Stromal cell of bone marrow (primary cell): ENCODE results near the gene IER5L.
A peak's percentile ranks its signal among the peaks of the same experiment; 100 is the strongest.
"Not testable (repeated sequence)": the region's sequence is repeated elsewhere in the genome, so short reads cannot be mapped to it uniquely, and the experiment has no call there.

ENCODE experiments used
- DNase-seq: peaks from one replicate; pipeline ENCODE4 v3.0.0-alpha.2; 2012; ENCODE audit warnings: low read depth

The IER5L gene

DNA sequence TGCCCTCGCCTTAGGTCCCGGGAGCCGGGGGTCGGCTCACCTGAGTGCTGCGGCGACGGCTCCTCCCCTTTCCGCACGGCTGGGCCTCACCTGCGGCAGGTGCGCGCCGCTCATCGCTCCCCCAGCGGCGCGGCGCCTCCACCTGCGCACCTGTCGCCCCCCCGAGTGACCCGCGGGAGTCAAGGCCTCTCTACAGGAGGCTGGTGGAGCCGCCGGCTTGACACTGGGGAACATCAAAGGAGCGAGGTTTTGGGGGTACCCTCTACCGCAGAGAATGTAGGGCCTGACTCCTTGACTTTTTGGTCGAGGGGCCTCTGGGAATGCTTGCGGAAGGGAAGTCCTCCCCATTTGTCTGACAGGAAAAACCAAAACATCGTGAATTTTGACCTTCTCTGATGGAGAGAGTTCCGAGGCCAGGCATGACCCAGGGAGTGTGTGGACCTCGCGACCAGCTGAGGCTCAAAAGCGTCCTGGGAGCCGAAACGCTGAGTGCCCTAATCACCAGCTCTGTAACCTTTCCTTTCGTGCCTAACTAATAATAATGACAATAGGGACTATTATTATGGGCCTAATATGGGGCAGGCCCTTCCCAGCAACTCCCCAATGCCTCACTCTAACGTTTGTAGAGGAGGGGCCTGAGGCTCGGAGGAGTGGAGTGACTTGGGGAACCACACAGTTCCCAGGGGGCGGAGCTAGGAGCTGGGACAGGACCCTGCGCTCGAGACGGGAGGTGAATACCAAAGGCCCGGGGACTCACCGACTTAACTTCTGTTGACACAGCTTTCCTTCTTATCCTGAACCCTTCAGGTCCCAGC is 714 bp upstream of the IER5L start:
- DNase-seq, result no peak

DNA sequence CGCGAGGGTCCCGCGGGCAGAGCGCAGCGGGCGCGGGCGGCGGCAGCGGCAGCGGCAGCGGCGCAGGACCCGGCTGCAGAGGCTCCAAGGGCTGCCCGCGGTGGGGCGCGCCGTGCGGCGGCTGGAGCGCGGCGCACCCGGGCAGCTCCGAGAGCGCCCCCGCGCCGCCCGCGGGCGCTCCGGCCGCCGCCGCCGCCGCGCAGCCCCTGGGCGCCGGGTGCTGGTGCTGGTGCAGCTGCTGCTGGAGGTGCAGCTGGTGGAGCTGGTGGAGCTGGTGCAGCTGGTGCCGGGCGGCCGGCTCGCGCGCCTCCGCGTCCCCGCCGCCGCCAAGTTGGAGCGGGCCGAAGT is 644 bp downstream of the IER5L start:
- DNase-seq, result no peak

DNA sequence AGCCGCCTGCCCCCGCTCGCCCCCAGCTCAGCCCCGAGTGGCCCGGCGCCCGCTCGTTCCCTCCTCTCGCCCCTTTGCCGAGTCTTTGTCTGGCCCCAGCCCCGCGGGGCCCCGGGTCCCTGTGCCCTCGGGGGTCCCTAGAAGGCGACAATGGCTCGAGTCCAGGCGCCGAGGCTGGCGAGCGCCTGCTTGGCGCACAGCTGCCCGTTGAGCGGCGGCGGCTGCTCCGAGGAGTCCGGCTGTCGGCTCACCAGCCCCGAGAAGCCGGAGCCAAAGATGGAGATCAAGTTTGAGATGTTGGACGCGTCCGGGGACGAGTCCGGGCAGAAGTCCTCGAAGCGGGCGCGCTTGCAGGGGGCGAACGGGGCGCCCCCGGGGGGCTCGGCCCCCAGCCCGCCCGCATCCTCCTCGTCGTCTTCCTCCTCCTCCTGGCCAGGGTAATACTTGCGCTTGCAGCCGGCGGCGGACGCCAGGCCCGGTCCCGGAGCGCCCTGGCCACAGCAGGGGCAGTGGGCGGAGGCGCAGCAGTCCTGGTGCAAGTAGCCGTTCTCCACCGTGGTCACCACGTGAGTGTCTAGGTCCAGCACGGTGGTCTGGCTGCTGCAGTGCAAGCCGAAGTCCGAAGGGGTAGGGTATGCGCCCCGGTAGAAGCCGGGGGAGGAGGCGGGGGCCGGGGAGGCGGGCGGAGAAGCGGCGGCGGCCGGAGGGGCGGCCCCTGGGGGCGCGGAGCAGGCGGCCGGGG is 1.2 kb downstream of the IER5L start:
- DNase-seq, result no peak

DNA sequence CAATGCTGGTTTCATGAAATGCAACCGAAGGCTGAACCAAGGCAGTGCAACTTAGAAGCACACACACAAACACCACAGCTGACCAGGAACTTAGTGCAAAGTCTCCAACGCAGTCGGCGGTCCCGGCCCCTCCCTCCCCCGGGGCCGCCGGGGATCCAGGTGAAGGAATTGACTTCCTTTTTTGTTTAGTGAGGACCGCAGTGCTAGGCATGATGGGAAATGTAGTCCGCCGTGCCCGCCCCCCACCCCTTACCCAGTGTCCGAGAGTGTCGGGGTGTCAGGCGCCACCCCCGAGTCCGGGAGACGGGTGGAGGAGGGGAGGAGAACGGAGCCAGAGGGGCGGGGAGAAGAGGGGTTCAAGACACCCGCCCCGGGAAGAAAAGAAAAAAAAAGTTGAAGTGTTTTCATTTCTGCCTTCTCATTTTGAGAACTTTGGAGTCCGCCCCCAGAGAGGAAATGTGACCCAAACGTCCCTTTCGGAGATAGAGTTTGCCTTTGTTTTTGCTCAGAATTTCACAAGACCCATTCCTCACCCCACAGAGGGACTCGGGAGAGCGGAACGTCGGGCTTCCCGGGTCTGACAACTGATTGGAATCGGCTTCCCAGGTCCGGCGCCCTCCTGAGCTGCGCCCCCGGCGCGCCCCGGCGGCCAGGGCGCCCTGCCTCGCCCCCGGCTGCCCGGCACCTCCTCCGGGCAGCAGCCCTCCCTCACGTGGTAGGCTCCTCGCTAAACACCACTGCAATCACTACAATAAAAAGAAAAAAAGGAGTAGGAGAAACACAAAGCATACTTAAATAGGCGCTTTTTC is 2.0 kb downstream of the IER5L start:
- DNase-seq, result peak; percentile 87

DNA sequence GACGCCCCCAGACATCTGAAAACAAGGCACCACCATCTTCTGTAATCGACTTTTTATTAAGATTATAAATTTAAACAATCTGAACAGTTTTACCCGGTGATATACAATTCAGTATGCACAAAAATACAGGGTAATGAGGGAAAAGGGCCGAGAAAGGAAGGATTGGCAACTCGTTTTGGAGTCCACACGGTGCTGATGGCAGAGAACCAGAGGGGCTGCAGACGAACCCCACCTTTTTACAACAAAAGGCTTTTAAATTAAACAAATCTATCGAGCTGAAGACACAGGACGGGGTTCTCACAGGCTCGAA is 2.6 kb downstream of the IER5L start:
- no peak for DNase-seq

DNA sequence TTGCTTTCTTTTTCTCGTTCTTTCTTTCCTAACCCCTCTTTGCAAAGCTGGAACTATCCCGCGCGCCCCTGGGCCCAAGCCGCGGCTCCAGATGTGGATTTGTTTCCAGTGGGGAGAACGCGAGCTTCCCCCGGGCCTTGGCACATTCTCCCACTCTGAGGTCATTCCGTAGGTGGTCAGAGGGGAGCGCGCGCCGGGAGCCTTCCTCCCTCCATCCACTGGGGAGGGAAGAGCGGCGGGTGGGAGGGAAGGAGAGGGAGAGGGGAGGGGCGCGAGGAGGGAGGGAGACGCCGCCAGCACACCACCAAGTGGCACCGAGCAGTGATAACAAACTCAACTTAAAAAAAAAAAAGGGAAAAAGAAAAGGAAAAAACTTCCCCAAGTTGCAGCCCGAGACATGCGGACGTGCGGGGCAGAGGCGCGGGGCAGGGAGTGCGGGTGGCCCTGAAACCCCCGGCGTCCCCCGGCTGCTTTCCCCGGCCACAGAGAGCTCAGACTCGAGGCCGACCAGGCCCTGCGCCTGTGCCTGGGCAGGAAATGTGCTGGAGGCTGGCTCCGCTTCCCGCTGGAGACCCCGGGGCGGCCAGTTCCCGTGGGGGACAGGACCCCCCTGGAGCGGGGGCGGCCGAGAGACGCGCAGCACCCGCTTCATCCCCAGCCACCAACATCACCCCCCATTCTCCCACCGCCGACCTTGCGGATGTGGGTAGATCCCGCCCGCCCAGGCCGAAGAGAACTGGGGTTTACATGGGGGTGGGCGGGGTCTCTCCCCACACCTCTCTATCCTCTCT is 3.1 kb downstream of the IER5L start:
- DNase-seq, result peak; percentile 87

DNA sequence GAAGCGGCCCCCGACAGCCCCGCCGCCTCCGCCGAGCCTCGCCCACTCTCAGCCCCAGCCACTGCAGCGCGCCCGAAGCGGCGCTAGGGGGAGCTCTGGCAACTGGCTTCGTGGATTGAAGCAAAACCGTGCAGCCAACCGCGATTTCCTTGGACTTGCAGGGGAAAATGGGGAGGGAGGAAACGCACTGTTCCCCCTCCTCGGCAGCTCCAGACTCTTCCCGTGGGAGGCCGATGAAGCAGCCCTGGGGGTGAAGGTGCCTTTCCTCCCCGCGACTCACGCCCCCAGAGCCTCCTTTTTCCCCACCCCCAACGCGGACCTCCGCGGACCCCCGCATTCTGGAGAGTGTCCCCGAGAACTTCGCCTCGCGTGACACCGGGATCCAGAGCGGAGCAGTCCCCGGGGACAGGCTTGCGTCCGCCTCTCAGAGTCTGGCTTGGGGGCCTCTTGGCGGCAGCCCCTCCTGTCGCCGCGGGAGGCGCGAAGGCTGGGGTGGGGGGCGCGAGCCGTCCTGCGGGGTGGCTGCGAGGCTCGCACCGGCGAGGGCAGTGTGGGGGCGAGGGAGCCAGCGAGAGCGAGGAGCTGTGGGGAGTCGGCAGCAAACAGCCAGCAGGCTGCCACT is 3.8 kb downstream of the IER5L start:
- peak; percentile 87 for DNase-seq

DNA sequence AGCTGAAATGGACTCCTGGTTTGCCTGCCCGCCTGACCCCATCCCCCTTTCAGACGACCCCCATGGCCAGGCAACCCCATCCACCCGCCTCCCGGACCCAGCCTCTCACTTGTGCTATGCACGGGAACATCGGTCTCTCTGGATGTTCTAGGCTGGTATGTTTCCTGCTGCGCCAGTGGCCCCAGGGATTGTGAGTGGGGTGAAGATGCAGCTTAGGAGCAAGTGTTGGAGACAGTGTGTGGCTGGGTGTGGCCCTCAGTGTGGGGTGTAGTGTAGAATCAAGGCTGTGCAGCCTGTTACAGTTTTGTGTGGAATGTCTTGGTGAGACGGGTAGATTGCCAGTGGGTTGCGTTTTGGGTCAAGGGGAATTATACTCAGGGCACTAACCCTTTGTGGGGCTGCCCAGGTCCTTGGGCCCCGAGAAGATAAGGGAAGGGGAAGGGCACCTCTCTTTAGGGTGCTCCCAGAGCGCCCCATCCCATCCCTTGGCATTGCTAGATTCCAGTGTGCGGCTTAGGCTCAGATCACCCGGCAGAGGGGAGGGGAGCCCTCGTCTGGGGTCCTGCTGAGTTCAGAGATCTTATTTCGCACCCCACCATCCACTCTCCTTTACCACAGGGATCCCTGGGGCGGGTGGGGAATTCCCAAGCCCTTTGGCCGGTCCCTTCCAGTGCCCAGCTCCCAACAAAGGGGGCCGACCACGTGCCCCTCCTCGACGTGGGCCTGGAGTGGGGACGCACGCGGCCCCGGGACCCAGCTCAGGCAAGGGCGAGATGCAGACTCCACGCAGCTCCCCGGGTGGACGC is 4.6 kb downstream of the IER5L start:
- no peak for DNase-seq

DNA sequence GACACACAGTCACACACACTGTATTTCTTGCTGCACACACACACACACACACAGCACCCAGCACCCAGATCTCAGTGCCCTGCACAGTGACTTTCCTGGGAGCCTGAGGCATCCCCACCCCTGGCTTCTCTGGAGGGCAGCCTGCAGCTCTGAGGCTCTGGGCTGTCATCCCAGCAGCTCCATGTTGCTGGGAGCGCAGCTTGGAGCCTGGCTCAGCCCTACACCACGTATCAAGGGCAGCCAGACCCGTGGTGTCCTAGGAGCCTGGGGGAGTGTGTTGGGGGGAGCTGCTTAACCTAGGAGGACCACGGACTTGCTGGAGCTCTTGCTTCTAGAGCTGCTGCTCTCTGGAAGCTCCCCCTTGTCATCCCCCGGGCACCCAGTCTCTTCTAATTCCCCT is 5.2 kb downstream of the IER5L start:
- no peak for DNase-seq

DNA sequence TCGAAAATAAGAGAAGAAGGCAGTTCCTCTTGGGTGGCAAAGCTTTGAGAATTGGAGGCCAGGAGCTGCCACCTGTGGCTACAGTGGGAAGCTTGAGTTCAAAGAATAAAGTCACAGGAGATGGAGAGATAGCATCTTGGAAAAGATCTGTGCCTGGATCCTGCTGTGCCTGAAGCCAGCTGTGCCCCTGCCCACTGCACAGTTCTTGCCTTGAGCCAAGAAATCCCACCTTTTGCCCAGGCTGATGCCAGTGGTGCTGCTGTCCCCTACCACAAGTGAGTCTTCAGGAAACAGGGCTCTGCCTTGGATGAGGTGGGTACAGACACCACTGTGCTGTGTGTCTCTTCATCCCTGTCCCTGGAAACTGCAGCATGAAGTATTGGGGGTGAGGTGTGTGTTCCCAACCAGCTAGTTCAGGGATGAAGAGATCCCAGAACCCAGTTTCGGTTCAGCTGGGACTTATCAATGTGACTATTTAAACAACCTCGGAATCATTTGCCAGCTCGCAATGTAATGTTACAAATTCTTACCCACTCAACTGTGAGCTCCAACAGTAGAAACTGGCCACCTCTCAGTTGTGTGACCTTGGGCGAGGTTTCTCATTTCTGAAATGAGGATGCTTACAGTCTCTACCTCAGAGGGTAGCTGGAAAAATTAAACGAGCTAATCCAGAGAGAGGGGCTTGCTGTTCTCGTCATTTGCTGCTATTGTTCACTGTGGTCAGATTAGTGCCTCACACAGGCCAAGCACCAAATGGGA is 5.9 kb downstream of the IER5L start:
- no peak for DNase-seq

DNA sequence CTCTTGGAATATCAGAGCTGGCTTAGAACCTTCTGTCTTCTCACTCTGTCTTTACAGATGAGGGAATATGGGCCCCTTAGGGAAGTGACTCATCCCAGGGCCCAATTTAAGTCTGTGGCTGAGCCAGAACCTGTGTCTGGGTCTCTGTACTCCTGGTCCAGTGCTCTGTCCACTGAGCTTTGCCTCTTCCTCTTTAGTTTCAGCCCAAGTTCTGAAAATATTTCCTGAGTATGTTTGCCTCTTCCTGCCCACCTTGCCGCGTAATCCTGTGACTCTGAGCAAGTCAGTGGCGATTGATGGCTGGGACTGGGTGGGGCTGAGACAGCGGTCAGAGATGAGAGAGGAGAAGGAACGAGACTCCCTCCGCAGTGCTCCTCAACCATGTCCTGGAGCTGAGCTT is 7.8 kb downstream of the IER5L start:
- no peak for DNase-seq

DNA sequence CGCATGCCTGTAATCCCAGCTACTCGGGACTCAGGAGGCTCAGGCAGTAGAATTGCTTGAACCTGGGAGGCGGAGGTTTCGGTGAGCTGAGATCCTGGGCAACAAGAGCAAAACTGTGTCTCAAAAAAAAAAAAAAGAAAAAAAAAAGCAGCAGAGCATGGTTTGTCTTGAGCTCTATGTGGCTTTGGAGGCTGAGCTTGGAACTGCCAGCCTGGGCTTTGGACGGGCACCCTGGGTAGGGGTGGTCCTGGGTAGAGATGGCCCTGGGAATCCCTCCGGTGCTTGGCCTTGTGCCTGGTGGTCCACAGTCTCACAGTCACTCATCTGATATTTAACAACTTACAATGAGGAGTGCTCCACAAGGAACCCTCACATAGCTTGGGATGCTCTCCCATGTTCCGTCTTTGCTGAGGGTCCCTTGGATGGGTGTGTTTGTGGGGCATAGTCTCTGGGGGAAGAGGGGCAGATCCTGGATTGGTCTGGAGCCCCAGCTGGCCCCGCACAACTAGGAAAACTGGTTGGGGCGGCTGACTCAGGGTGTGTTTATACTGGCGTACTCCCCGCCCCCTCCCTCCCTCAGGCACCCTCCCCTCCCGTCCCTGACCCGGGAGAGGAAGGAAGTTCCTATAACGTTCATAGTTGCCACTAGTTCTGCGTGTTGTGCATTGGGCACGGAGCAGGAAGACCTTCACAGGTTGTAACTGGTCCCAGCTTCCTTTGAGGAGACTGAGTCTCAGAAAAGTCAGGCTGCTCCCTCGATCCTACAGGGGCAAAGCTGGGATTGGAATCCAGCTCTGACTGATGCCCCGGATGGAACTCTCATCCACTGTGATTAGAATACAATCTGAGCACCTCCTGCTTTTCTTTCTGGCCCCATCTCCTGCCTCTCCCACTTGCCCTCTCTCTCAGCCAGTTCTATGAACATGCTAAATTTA is 11.2 kb downstream of the IER5L start:
- DNase-seq, result peak; percentile 73

DNA sequence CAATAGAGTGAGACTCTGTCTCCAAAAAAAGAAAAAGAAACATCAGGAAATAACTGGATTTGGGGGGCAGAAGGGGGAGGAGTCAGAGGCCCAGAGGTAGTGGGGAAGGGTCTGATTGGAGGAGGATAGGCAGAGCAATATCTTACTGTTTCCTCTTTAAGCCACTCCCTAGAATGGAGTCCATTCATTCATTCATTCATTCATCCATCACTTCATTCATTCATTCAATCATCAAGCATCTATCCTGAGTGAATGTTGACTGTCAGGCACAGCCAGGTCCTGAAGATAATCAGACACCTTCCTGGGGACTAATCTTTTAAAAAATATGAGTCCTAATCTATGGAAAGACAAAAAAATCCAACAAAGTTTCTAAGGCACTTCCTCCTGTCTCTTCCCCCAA is 12.9 kb downstream of the IER5L start:
- DNase-seq, result no peak

DNA sequence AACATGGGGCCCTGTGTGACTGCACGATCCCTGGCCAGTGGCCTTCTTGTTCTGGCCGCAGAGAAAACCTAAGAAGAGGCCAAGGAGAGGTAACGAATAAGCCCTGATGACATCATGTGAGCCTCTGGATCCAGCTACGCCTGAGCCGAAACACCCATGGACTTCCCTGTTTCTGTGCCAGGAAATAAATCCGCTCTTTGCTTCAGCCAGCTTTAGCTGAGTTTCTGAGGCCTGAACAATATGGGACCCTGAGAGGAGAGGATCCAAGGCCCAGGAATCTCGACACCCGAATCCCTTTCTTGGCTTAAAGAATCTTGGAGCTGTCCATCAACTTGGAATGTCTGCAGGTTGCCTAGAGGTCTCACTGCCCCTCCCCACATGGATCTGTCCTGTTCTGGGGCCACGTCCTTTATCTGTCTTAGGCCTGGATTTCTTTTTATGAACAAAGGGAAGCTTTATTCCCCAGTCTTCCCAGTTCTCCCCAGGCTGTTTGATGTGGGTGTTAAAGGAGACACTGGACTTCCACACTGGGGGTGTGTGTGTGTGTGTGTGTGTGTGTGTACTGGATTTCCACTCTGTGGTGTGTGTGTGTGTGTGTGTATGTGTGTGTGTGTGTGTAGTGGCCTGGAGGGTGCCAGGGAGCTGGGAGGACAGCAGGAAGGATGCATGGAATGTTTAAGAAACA is 13.7 kb downstream of the IER5L start:
- no peak for DNase-seq

DNA sequence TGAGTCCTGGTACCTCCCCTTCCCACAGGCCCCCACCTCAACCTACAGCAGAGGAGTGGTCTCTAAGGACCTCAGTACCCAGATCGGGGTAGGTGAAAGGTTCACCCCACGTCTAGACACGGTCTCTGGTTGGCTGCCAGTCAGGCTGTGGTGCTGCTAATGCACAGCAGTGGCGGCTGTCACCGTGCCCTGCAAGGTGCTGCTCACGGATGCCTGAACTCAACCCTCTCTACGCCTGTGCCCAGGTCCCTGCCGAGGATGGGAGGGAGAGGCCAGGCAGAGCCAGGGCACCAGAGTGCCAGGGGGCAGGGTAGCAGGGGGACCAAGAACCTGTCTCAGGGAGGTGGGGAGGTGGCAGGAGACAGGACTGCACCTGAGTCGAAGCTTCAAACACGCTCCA is 14.3 kb downstream of the IER5L start:
- DNase-seq, result no peak

DNA sequence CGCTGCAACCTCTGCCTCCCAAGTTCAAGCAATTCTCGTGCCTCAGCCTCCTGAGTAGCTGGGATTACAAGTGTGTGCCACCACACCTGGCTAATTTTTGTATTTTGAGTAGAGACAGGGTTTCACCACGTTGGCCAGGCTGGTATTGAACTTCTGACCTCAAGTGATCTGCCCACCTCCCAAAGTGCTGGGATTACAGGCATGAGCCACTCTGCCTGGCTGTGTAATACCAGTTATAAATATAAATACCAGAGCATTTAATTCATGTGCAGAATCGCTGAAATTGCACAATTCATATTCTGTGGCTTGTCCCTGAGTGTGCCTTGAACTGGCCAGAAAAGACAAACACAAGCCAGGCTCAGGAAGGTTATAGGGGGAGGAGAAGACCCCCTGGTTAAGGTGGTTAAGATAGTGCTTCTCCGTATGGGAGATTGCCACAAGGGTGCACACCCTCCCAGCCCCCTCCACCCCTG is 14.8 kb downstream of the IER5L start:
- not testable (repeated sequence) for DNase-seq

DNA sequence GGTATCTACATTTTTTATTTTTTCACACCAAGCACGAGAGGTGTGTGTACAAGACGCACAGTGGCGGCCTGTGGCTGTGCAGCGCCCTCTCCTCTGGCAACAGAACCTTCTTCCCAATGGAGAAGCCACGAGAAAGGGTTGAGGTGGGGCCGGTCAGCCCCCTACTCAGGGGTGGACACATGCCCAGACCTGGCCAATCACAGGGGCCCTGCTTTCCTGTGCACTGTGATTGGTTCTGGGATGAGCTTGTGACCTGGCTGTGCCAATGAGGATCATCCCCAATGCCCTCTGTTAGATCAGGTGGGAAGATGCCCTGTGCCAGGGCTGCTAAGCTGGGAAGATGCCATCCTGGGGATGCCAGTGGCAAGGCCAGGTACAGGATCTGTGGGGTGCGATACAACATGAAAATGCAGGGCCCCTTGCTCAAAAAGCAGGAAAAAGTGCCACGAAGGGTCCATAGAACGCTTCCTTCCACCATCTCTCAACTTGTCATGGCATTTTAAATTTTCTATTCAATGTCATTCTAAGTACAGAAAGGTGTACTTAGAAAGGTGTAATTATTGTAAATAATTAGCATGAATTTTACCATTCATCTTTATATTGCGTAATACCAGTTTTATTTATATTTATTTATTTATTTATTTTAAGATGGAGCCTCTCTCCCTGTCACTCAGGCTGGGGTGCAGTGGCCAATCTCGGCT is 15.4 kb downstream of the IER5L start:
- DNase-seq, result no peak

DNA sequence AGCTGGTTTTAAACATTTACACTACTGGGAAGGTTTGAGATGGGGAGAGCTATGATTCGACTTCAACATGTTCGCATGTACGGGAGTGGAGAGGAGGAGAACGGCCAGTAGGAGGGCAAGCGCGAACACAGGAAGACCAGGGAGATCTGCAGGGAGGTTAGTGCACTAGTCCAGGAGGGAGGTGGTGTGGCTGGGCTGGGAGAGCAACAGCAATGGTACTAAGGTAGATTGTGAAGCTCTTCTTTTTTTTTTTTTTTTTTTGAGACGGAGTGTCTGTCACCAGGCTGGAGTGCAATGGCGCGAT is 16.6 kb downstream of the IER5L start:
- DNase-seq, result no peak
